ENCODE measurements around the gene TSEN2. TPM values are rescaled to one million over a fixed set of nuclear protein-coding genes. Genes with fewer than 3 reads are reported as not detected.

Gene TSEN2
- total and polyA plus RNA-seq, 2 of the 13 experiments (the other 11 are each of a cell fraction or from before 2014, with no cell fraction given), result 11.0 to 17.3 TPM

DNA sequence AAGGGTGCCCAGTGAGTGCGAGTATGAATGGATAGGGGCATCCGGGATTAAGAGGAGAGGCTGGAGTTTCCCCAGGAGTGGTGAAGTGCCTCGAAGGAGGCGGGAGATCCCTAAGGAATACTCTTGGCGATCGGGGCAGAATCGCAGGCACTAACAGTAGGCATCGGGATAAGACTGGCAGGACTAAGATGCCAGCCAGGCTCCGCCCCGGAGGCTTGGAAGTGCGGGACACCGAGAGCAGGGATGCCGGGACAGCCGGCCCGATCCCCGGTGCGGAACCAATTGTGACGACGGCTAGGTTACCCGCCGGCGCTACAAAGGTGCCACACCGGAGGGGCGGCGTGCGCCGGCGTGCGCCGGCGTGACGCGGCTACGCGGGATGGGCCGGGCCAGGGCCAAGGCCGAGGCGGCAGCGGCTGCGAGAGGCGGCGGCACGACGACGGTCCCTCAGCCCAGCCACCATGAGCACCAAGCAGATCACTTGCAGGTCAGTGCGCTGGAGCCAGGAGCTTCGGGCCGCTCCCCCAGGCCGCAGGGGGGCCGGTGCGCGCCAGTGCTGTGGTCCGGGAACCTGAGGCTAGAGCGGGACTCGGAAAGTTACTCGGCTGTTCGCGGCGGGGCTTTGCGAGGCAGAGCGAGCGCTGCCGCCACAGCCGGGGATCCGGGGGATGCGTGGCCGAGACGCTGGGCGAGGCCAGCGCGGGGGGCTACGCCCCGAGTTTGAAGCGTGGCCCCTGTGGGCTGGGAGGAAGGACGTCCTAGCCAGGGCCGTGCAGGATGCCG lies 72.6 kb downstream of the TSEN2 start, which contains the start of gene MKRN2 (continued):
- TF ChIP-seq HMGXB4 (CRISPR knock-in tag; IDR thresholded peaks at IDR 0.05; ENCODE audit: borderline replicate concordance in 1 of 2, low read depth in 1 of 2) (peak; percentile 66 to 86), ZMYM3 (CRISPR knock-in tag; IDR thresholded peaks at IDR 0.05) (no peak), PCBP2 (optimal IDR thresholded peaks at IDR 0.05; ENCODE audit: low read depth, low read length, poor library complexity, severe bottlenecking) (no peak), STAT6 (CRISPR knock-in tag; IDR thresholded peaks at IDR 0.05; ENCODE audit: borderline replicate concordance) (no peak), ZNF773 (CRISPR knock-in tag; IDR thresholded peaks at IDR 0.05; ENCODE audit: borderline replicate concordance) (peak; percentile 69; the same call in 1 of the 2 replicates), RXRA (CRISPR knock-in tag; IDR thresholded peaks at IDR 0.05) (peak; percentile 61), ZNF337 (CRISPR knock-in tag; IDR thresholded peaks at IDR 0.05; ENCODE audit: borderline replicate concordance, low read depth) (0 out of 2 replicates have a peak, but pooled peaks have one; percentile 84), ZNF883 (CRISPR knock-in tag; IDR thresholded peaks at IDR 0.05; ENCODE audit: not compliant biosample characterization) (peak; percentile 95), ADNP (CRISPR knock-in tag; IDR thresholded peaks at IDR 0.05) (no peak), HDAC6 (IDR thresholded peaks at IDR 0.05; ENCODE audit: low read depth, low read length) (no peak), PAXIP1 (CRISPR knock-in tag; conservative IDR thresholded peaks at IDR 0.05) (peak; percentile 13; the same call in 1 of the 2 replicates), SNAI1 (CRISPR knock-in tag; IDR thresholded peaks at IDR 0.05; ENCODE audit: borderline replicate concordance) (0 out of 2 replicates have a peak, but pooled peaks have one; percentile 54)
- TF ChIP-seq, protein P1, sequence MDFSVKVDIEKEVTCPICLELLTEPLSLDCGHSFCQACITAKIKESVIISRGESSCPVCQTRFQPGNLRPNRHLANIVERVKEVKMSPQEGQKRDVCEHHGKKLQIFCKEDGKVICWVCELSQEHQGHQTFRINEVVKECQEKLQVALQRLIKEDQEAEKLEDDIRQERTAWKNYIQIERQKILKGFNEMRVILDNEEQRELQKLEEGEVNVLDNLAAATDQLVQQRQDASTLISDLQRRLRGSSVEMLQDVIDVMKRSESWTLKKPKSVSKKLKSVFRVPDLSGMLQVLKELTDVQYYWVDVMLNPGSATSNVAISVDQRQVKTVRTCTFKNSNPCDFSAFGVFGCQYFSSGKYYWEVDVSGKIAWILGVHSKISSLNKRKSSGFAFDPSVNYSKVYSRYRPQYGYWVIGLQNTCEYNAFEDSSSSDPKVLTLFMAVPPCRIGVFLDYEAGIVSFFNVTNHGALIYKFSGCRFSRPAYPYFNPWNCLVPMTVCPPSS (IDR thresholded peaks at IDR 0.05), result no peak
- TF ChIP-seq, protein P2, sequence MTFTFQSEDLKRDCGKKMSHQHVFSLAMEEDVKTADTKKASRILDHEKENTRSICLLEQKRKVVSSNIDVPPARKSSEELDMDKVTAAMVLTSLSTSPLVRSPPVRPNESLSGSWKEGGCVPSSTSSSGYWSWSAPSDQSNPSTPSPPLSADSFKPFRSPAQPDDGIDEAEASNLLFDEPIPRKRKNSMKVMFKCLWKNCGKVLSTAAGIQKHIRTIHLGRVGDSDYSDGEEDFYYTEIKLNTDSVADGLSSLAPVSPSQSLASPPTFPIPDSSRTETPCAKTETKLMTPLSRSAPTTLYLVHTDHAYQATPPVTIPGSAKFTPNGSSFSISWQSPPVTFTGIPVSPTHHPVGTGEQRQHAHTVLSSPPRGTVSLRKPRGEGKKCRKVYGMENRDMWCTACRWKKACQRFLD (CRISPR knock-in tag; IDR thresholded peaks at IDR 0.05; ENCODE audit: borderline replicate concordance), result peak; percentile 87
- TF ChIP-seq, protein P3, sequence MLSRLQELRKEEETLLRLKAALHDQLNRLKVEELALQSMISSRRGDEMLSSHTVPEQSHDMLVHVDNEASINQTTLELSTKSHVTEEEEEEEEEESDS (CRISPR knock-in tag; IDR thresholded peaks at IDR 0.05; ENCODE audit: borderline replicate concordance), result no peak
